AG04449 (cell line): ENCODE data around the gene EPOP.

Source experiments
- CTCF ChIA-PET: fragments of 350-600 bp; formaldehyde crosslinking; extraction: SDS; loops from one replicate; lab custom pipeline; 2021; ENCODE audit warnings: antibody characterized with exemption; lab: Yijun Ruan, JAX
- POLR2A ChIA-PET: fragments of 400-600, 350-600 bp; formaldehyde crosslinking; extraction: SDS; loops from one replicate; lab custom pipeline; 2020; ENCODE audit warnings: antibody characterized with exemption, inconsistent platforms; lab: Yijun Ruan, JAX
- DNase-seq: peaks from one replicate; pipeline ENCODE4 v3.0.0-alpha.2; 2010; ENCODE audit warnings: low read depth, low spot score
- H3K4me3 ChIP-seq: 2 replicates; pipeline ENCODE4 v1.5.1; 2011; ENCODE audit warnings: low read depth, mild to moderate bottlenecking, control low read depth, low read length
- CTCF ChIP-seq: IDR thresholded peaks from one replicate; pipeline ENCODE4 v1.5.1; 2011; ENCODE audit warnings: mild to moderate bottlenecking, moderate library complexity, low read length, control low read depth, inconsistent platforms; ENCODE audit not compliant: insufficient read depth; ENCODE audit errors: missing control alignments

Gene EPOP

DNA sequence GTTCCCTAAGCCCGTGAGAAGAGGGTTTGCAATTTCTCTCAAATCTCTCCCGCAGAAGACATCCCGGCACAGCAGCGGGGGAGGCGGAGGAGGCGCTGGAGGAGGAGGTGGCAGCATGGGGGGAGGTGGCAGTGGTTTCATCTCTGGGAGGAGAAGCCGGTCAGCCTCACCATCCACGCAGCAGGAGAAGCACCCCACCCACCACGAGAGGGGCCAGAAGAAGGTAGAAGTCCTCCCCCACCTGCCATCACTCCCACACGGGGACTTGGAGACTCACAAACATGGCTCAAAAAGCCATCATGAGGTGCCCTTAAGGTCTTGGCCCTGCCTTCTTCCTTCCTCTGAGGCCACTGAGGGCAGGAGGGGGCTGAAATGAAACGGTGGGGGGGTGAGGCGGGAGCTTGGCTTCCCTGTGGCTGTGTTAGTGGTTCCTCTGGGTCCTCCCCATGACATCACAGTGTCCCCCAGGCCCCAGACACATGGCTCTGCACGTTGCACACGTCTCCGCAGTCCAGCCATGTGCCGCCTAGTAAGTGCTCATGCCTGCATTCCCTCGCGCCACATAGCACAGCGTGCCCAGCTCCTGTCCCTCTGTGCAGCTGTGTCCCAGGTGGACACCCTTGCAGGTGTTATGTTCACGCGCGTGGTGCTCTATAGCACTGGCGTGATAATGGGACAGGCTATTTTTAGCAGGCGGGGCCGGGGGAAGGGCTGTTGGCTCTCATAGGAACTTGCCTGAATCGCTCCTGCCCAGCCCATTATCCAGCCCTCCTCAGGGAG lies 37.2 kb upstream of the EPOP start:
- ChIA-PET POLR2A (no interaction called here), CTCF (interaction anchor here (0.9 to 4.1 kb wide), 3 partner anchors 10 to 24 kb away, joined by 4 to 22 read pairs (median 15); no protein-coding TSS in a partner anchor)
- no peak for TF ChIP-seq CTCF

GRCh38 chr17:38710985-38711384 lies 36.2 kb upstream of the EPOP start:
- no peak overlapping the region for H3K4me3 ChIP-seq
- CTCF ChIA-PET, result interaction anchor here (1.0 to 4.1 kb wide), 4 partner anchors 12 to 34 kb away, joined by 4 to 22 read pairs (median 10); no protein-coding TSS in a partner anchor
- POLR2A ChIA-PET, result interaction anchor here (1.5 kb wide), 1 partner anchor 24 kb away, joined by 4 read pairs; no protein-coding TSS in a partner anchor
- DNase-seq, result no peak
- no peak for TF ChIP-seq CTCF

More for the DNA sequence above, 37.2 kb upstream of the EPOP start:
- no peak overlapping the region for H3K4me3 ChIP-seq
- no peak for DNase-seq

DNA sequence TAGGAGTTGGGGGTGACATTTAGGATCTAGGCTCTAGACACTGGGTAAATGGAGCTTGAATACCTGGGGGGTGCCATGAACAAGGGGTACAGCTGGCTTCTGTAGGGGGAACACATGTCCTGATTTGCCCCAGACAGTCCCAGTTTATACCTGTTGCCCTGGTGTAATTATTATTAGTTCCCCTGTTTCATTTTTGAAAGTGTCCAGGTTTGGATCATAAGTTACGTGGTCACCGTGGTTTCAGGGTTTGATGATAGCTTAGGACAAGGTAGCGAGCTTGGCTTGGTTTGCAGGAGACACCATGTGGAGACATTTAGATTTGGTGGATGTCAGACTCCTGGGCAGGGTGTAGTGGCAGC lies 35.8 kb upstream of the EPOP start:
- TF ChIP-seq CTCF, result no peak
- ChIA-PET POLR2A (interaction anchor here (1.5 kb wide), 1 partner anchor 24 kb away, joined by 4 read pairs; no protein-coding TSS in a partner anchor), CTCF (interaction anchor here (1.0 to 4.1 kb wide), 4 partner anchors 12 to 34 kb away, joined by 4 to 22 read pairs (median 10); no protein-coding TSS in a partner anchor)
- no peak for DNase-seq
- H3K4me3 ChIP-seq, result no peak overlapping the region

GRCh38 chr17:38709864-38710603 lies 35.3 kb upstream of the EPOP start:
- TF ChIP-seq CTCF, result no peak
- H3K4me3 ChIP-seq, result no peak overlapping the region
- ChIA-PET CTCF (interaction anchor here (1.0 to 4.1 kb wide), 5 partner anchors 13 to 33 kb away, joined by 4 to 22 read pairs (median 5); no protein-coding TSS in a partner anchor), POLR2A (interaction anchor here (1.5 kb wide), 1 partner anchor 25 kb away, joined by 4 read pairs; no protein-coding TSS in a partner anchor)
- no peak for DNase-seq

DNA sequence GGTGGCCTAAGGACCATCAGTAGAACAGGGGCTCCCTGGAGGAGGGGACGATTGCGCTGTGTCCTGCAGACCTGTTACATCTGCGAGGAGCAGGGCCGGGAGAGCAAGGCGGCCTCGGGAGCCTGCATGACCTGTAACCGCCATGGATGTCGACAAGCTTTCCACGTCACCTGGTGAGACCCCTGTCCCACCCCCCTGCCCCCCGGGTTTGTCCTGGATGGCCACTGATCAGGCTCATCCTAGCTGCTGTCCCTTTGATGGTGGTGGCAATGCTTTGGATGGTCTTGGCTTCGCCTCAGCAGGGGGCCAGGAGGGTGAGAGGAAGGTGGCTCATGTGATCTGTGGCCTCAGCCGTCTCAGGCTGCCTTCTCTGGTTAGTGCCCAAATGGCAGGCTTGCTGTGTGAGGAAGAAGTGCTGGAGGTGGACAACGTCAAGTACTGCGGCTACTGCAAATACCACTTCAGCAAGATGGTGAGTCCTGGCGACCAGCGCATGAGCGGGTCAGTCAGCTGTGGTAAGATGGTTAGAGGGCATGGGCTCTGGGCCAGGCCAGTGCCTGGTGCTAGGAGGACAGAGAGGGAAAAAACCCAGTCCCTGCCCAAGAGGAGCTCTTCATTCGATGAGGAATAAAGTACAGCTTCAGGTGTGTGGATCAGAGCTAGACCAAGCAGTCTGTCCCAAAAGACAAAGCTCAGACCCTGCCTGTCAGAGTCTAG lies 34.5 kb upstream of the EPOP start:
- DNase-seq, result no peak
- H3K4me3 ChIP-seq, result no peak overlapping the region
- no peak for TF ChIP-seq CTCF
- CTCF ChIA-PET, result interaction anchor here (1.3 to 4.1 kb wide), 5 partner anchors 9 to 31 kb away, joined by 3 to 22 read pairs (median 15); no protein-coding TSS in a partner anchor
- POLR2A ChIA-PET, result interaction anchor here (1.4 to 1.5 kb wide), 2 partner anchors 9 to 25 kb away, joined by 3 to 4 read pairs; no protein-coding TSS in a partner anchor
